NB4 (cell line): ENCODE results near the gene RGS3.

ENCODE experiments used
- DNase-seq: peaks from one replicate; pipeline ENCODE4 v3.0.0; 2010; ENCODE audit warnings: low read depth
- H3K4me3 ChIP-seq: one replicate; pipeline ENCODE4 v1.5.1; 2011; ENCODE audit warnings: mild to moderate bottlenecking, low read depth, low read length, moderate library complexity
- MYC ChIP-seq: IDR thresholded peaks from 2 replicates; pipeline ENCODE4 v1.6.1; 2011; ENCODE audit warnings: low read depth, low read length
- POLR2A ChIP-seq: IDR thresholded peaks from 2 replicates; pipeline ENCODE4 v1.6.1; 2011; ENCODE audit warnings: mild to moderate bottlenecking; ENCODE audit not compliant: insufficient read length; ENCODE audit errors: extremely low read depth
- TF ChIP-seq, protein P1 (sequence below): IDR thresholded peaks from 2 replicates; pipeline ENCODE4 v1.6.1; 2011; ENCODE audit warnings: low read depth, low read length
- TF ChIP-seq, protein P2 (sequence below): IDR thresholded peaks from one replicate; pipeline ENCODE4 v1.5.1; 2012; ENCODE audit warnings: low read depth, low read length

The RGS3 gene

DNA sequence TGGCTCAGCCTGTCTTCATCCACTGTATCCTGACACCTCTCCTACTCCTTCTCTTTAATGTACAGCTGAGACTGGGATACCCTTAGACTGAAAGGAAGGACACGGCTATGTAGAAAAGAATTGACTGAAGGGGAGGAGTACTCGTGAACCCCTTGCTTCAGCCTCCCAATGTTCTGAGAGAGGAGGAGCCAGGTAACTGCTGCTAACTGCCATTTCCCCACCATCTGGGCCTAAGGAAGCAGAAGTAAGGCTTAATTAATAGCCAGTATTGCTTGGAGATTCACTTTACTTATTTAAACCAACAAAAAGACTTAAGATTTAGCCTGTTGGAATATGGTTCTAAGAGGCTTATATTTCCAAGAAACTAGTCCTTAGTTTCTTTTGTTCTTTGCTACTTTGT is 18.8 kb upstream of the RGS3 start:
- peak; percentile 35 for DNase-seq
- H3K4me3 ChIP-seq: no peak overlapping the region
- TF ChIP-seq, protein P1, sequence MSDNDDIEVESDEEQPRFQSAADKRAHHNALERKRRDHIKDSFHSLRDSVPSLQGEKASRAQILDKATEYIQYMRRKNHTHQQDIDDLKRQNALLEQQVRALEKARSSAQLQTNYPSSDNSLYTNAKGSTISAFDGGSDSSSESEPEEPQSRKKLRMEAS: no peak
- no peak for TF ChIP-seq POLR2A
- TF ChIP-seq, protein P2, sequence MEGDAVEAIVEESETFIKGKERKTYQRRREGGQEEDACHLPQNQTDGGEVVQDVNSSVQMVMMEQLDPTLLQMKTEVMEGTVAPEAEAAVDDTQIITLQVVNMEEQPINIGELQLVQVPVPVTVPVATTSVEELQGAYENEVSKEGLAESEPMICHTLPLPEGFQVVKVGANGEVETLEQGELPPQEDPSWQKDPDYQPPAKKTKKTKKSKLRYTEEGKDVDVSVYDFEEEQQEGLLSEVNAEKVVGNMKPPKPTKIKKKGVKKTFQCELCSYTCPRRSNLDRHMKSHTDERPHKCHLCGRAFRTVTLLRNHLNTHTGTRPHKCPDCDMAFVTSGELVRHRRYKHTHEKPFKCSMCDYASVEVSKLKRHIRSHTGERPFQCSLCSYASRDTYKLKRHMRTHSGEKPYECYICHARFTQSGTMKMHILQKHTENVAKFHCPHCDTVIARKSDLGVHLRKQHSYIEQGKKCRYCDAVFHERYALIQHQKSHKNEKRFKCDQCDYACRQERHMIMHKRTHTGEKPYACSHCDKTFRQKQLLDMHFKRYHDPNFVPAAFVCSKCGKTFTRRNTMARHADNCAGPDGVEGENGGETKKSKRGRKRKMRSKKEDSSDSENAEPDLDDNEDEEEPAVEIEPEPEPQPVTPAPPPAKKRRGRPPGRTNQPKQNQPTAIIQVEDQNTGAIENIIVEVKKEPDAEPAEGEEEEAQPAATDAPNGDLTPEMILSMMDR: no peak

DNA sequence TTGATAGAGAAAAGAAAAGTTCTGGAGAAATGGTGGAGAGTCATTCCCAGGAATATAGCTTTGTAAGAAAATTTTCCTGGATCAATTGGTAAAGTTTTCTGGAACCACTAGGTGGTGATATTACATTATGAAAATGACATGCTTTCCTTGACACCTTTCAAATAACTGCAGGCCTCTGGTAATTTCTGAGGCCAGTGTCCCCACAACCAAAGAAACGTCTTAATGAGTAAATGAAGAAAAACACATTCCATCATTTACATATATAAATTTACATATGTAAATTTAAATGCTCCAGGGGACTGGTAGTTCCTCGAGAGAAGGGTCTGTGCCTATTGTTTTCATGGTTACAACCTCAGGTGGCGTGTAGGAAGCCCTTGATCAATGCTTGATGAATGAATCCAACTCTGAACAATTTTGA is 17.2 kb upstream of the RGS3 start:
- DNase-seq: peak; percentile 57
- H3K4me3 ChIP-seq: no peak overlapping the region
- TF ChIP-seq, protein P2: peak; percentile 20
- 0 out of 2 replicates have a peak, but pooled peaks have one; percentile 6 for TF ChIP-seq MYC
- no peak for TF ChIP-seq POLR2A

DNA sequence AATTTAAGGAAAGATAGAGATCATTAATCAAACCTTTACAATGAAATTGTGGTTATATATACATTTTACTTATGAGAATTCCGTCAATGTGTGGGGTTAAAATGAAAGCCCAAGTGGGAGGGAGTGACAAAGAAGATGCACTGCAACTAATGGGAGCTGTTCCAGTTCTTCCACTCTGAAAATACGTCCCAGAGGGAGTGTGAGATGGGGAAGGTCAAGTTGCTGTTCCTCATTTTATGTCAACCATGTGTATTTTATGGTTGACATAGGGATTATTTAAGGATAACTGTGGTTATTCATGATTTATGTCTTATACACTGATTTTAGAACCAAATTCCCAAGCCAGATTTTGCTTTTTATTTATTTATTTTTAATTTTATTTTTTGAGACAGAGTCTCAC is 14.2 kb upstream of the RGS3 start:
- no peak overlapping the region for H3K4me3 ChIP-seq
- DNase-seq: no peak
- TF ChIP-seq MYC: no peak
- TF ChIP-seq, protein P1: no peak
- TF ChIP-seq, protein P2: no peak
- no peak for TF ChIP-seq POLR2A

GRCh38 chr9:113452113-113452605 is 11.4 kb upstream of the RGS3 start:
- no peak overlapping the region for H3K4me3 ChIP-seq
- TF ChIP-seq, protein P2: no peak
- TF ChIP-seq, protein P1: no peak
- TF ChIP-seq POLR2A (no peak), MYC (no peak)
- DNase-seq: no peak

DNA sequence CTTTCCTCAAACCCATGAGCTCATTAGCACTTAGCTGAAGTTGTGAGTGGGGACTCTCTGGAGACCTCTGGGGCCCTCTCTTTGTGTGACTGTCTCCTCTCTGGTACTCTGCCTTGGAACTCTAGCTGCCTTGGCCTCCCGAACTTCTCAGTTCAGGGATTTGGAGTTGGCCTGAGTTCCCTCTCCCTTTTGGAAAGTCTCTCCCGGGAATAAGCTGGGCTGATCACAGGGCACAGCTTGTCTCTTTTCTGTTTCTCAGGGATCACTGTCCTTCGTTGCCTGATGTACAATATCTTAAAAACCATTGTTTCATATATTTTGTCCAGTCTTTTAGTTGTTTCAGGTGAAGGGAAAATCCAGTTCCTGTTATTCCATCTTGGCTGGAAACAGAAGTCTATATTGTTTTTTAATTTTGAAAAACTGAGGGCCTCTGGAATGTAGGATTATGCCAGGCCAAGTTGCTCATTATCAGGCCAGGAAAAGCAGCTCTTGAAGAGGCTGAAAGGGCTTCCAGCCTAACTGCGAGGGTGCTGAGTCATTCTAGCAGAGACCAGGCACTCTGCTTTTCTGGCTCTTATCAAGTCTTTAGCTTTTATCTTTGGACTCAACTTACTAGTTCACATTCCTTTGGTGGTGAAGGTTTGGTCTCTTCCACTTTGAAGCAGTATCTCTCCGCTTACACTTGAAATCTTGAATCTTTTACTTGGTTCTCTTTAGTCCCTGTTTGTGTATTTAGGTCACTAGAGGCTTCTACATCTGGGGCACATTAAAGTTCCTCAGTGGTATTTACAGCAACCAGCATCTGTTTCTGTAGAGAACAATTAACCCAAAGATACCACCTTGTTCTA is 8.4 kb upstream of the RGS3 start:
- DNase-seq: peak; percentile 62
- no peak overlapping the region for H3K4me3 ChIP-seq
- TF ChIP-seq POLR2A (no peak), MYC (no peak)
- TF ChIP-seq, protein P2: no peak
- TF ChIP-seq, protein P1: no peak
